Keratinocyte (primary cell): Measurements from ENCODE around the gene FBXL13. TPM values are rescaled to one million over a fixed set of nuclear protein-coding genes. Genes with fewer than 3 reads are reported as not detected.
"Not testable (repeated sequence)": the region's sequence is repeated elsewhere in the genome, so short reads cannot be mapped to it uniquely, and the experiment has no call there.

Experiments used
- DNase-seq: peaks from one replicate; pipeline ENCODE4 v3.0.0-alpha.2; 2011; ENCODE audit warnings: low read depth, missing footprints, low spot score
- FAIRE-seq: peaks from 2 replicates; lab custom pipeline; 2011; peaks lifted over from hg19 to GRCh38; lab: Jason Lieb, UNC
- H2AFZ ChIP-seq: 2 replicates; pipeline ENCODE4 v1.6.0; 2012; ENCODE audit warnings: low read length, control low read depth, inconsistent platforms; ENCODE audit not compliant: control insufficient read depth
- H3K27ac ChIP-seq: 2 replicates; pipeline ENCODE4 v1.5.1; 2011; ENCODE audit warnings: low read length; ENCODE audit not compliant: control insufficient read depth, insufficient read depth
- H3K27me3 ChIP-seq: 3 replicates; pipeline ENCODE4 v1.6.0; 2011; ENCODE audit warnings: low read length; ENCODE audit not compliant: control insufficient read depth, insufficient read depth; ENCODE audit errors: extremely low read depth
- H3K36me3 ChIP-seq, 2 experiments: 2 replicates in 1 of 2; 3 replicates in 1 of 2; pipeline ENCODE4 v1.5.1; 2011; ENCODE audit warnings: low read length in 2 of 2, mild to moderate bottlenecking in 1 of 2; ENCODE audit not compliant: control insufficient read depth in 2 of 2, insufficient read depth in 2 of 2; ENCODE audit errors: extremely low read depth in 1 of 2
- H3K4me1 ChIP-seq: 3 replicates; pipeline ENCODE4 v1.5.1; 2011; ENCODE audit warnings: low read length; ENCODE audit not compliant: control insufficient read depth, insufficient read depth; ENCODE audit errors: extremely low read depth
- H3K4me2 ChIP-seq: 3 replicates; pipeline ENCODE4 v1.6.0; 2011; ENCODE audit warnings: low read depth, low read length; ENCODE audit not compliant: control insufficient read depth, insufficient read depth; ENCODE audit errors: extremely low read depth
- H3K4me3 ChIP-seq, 3 experiments: fragments of 200-600 bp in 1 of 3; sonication (generic) in 1 of 3; 2 replicates in 2 of 3; 3 replicates in 1 of 3; pipeline ENCODE4 v1.5.1; 2011 to 2016; ENCODE audit warnings: low read length in 3 of 3, mild to moderate bottlenecking in 3 of 3, control low read depth in 2 of 3, inconsistent platforms in 1 of 3, low read depth in 1 of 3, mixed read lengths in 1 of 3, mixed run types in 1 of 3, moderate library complexity in 1 of 3; ENCODE audit not compliant: control insufficient read depth in 2 of 3, insufficient read depth in 2 of 3; ENCODE audit errors: extremely low read depth in 1 of 3
- H3K79me2 ChIP-seq: 2 replicates; pipeline ENCODE4 v1.6.0; 2012; ENCODE audit warnings: low read length; ENCODE audit not compliant: control insufficient read depth, insufficient read depth
- H3K9ac ChIP-seq: 3 replicates; pipeline ENCODE4 v1.6.0; 2011; ENCODE audit warnings: low read length; ENCODE audit not compliant: control insufficient read depth, insufficient read depth; ENCODE audit errors: extremely low read depth
- H3K9me1 ChIP-seq: 3 replicates; pipeline ENCODE4 v1.6.0; 2011; ENCODE audit warnings: low read length; ENCODE audit not compliant: control insufficient read depth, insufficient read depth; ENCODE audit errors: extremely low read depth
- H3K9me3 ChIP-seq: 2 replicates; pipeline ENCODE4 v1.5.1; 2012; ENCODE audit warnings: low read depth, low read length; ENCODE audit not compliant: control insufficient read depth
- H4K20me1 ChIP-seq: 3 replicates; pipeline ENCODE4 v1.6.0; 2011; ENCODE audit warnings: low read length; ENCODE audit not compliant: control insufficient read depth, insufficient read depth; ENCODE audit errors: extremely low read depth
- EZH2 ChIP-seq: IDR thresholded peaks from one replicate; pipeline ENCODE4 v1.6.1; 2012; ENCODE audit warnings: inconsistent platforms, mild to moderate bottlenecking, low read length, moderate library complexity
- dilution Hi-C: fragments of 300-500 bp; cut with MboI; formaldehyde crosslinking; loops from one replicate; pipeline ENCODE4 v1.7.0; 2020; ENCODE audit warnings: low sequenced_read_pairs; ENCODE audit not compliant: extremely low pct_ligation_motif_present
- polyA plus RNA-seq, 5 experiments: library from polyadenylated mRNA; depleted of rRNA in 3 of 5; stranded (reverse) in 3 of 5; stranded (forward) in 1 of 5; unstranded in 1 of 5; fragments of >200 nt; gene quantifications; 1 replicate in 1 of 5; 2 replicates in 3 of 5; 3 replicates in 1 of 5; pipeline versions ENCODE4 v1.2.1 to v1.2.3, GENCODE V29; 2011 to 2012; ENCODE audit warnings: missing spikeins in 2 of 5, low read depth in 1 of 5, low replicate concordance in 1 of 5
- TF ChIP-seq, protein P1 (sequence below), 3 experiments: IDR thresholded peaks in 1 of 3; conservative IDR thresholded peaks in 1 of 3; optimal IDR thresholded peaks in 1 of 3; 2 replicates in 2 of 3; 3 replicates in 1 of 3; pipeline versions ENCODE3 to v1.5.1; 2011; ENCODE audit warnings: low read length in 3 of 3, mild to moderate bottlenecking in 3 of 3, moderate library complexity in 2 of 3, control low read depth in 1 of 3, inconsistent platforms in 1 of 3; ENCODE audit not compliant: insufficient read depth in 2 of 3; ENCODE audit errors: extremely low read depth in 1 of 3

The FBXL13 gene
- polyA plus RNA-seq, 1 donor (not counting 4 experiments of a cell fraction or from before 2014, with no cell fraction given): 0.20 TPM

DNA sequence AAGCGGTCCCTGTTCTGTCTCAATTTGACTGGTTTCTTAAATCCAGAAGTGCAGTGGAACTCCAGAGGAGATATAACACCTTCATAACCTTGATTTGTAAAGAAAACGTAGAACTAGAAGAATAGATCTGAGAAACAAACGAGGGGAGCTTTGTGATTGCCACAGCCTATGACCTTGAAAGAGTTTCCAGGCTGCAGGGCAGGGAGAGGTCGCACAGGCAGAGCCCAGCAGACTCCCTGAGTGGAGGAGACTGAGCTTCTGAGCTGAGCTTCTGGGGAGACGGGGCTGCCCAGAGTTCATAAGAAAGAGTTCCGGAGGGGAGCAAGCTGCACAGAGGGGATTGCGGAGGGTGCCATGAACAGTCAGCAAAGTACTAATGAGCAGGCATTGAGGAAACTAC lies 268.0 kb downstream of the FBXL13 start:
- dilution Hi-C loops: no loop called here
- no peaks in the 10 kb centered on the region for H3K27me3 ChIP-seq
- H3K4me3 ChIP-seq: no peak overlapping the region
- H4K20me1 ChIP-seq: no peaks in the 10 kb centered on the region
- no peaks in the 10 kb centered on the region for H3K9me3 ChIP-seq
- no peaks in the 10 kb centered on the region for H3K36me3 ChIP-seq
- H3K4me1 ChIP-seq: no peaks in the 10 kb centered on the region
- H3K9ac ChIP-seq: no peak overlapping the region
- H3K9me1 ChIP-seq: no peaks in the 10 kb centered on the region
- TF ChIP-seq EZH2: no peak
- TF ChIP-seq, protein P1, sequence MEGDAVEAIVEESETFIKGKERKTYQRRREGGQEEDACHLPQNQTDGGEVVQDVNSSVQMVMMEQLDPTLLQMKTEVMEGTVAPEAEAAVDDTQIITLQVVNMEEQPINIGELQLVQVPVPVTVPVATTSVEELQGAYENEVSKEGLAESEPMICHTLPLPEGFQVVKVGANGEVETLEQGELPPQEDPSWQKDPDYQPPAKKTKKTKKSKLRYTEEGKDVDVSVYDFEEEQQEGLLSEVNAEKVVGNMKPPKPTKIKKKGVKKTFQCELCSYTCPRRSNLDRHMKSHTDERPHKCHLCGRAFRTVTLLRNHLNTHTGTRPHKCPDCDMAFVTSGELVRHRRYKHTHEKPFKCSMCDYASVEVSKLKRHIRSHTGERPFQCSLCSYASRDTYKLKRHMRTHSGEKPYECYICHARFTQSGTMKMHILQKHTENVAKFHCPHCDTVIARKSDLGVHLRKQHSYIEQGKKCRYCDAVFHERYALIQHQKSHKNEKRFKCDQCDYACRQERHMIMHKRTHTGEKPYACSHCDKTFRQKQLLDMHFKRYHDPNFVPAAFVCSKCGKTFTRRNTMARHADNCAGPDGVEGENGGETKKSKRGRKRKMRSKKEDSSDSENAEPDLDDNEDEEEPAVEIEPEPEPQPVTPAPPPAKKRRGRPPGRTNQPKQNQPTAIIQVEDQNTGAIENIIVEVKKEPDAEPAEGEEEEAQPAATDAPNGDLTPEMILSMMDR (optimal IDR thresholded peaks at IDR 0.05 in 1 of 3, IDR thresholded peaks at IDR 0.05 in 1 of 3, conservative IDR thresholded peaks at IDR 0.05 in 1 of 3; ENCODE audit: extremely low read depth in 1 of 3, insufficient read depth in 2 of 3, low read length in 3 of 3): no peak
- H3K79me2 ChIP-seq: no peaks in the 10 kb centered on the region
- DNase-seq: no peak
- H3K4me2 ChIP-seq: no peak overlapping the region
- H2AFZ ChIP-seq: no peak overlapping the region
- H3K27ac ChIP-seq: no peak overlapping the region
- FAIRE-seq: no peak

DNA sequence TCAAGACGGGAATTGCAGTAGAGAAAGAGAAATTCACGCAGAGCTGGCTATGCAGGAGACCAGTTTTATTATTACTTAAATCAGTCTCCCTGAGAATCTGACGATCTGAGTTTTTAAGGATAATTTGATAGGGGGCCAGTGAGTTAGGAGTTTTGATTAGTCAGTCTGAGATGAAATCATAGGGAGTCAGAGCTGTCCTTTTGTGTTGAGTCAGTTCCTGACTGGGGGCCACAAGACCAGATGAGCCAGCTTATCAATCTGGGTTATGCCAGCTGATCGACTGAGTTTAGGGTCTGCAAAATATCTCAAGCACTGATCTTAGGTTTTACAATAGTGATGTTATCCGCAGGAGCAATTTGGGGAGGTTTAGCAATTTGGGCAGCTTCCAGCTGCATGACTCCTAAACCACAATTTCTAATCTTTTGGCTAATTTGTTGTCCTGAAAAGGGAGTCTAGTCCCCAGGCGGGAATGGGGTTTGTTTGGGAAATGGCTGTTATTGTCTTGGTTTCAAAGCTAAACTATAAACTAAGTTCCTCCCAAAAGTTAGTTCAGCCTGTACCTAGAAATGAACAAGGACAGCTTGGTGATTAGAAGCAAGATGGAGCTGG lies 278.5 kb downstream of the FBXL13 start:
- H3K9me1 ChIP-seq, H3K27me3 ChIP-seq, H3K79me2 ChIP-seq, FAIRE-seq, H2AFZ ChIP-seq, H4K20me1 ChIP-seq, dilution Hi-C loops, H3K4me3 ChIP-seq, H3K9me3 ChIP-seq, H3K36me3 ChIP-seq, H3K4me2 ChIP-seq, H3K4me1 ChIP-seq, H3K27ac ChIP-seq, DNase-seq, H3K9ac ChIP-seq: not testable (repeated sequence)

DNA sequence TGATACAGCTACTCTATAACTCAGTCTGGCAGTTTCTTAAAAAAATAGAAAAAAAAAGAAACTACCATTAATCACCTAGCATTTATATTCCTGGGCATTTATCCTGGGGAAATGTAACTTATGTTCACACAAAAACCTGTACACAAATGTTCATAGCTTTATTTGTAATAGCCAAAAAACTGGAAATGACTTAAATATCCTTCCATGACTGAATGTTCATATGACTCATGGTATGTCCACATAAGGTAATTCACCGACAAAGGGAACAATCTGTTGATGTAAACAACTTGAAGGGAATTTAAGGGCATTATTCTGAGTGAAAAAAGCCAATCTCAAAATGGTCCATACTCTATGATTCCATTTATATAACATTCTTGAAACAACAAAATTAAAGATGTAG lies 280.0 kb downstream of the FBXL13 start:
- H3K4me2 ChIP-seq, H3K4me3 ChIP-seq, H3K4me1 ChIP-seq, H3K27ac ChIP-seq, H3K9me1 ChIP-seq, H3K36me3 ChIP-seq, H3K27me3 ChIP-seq, H3K79me2 ChIP-seq, H2AFZ ChIP-seq, H4K20me1 ChIP-seq, dilution Hi-C loops, H3K9ac ChIP-seq, H3K9me3 ChIP-seq, DNase-seq: not testable (repeated sequence)
- peak; percentile 29 for FAIRE-seq

DNA sequence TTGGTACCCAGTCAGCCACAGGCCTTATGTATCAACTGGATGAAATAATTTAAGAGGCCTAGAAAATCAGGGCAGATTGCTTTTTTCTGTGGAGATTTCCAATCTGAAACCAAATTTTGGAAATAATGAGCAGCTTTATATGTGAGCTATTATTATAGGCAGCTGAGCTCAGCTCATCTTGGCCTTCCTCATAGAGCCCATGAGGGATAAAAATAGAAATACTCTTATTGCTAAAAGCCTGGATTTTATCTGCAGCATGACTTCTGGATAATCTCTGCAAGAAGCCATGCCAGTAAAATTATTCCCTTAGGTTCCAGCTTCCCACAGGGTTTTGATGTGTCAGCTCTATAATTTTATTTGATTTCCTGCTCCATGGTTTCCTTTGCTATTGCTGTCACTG lies 282.8 kb downstream of the FBXL13 start:
- H3K27me3 ChIP-seq, H3K4me3 ChIP-seq, H3K9me1 ChIP-seq, DNase-seq, H3K79me2 ChIP-seq, H3K9me3 ChIP-seq, H3K9ac ChIP-seq, H3K4me1 ChIP-seq, H3K36me3 ChIP-seq, H2AFZ ChIP-seq, FAIRE-seq, dilution Hi-C loops, H4K20me1 ChIP-seq, H3K4me2 ChIP-seq, H3K27ac ChIP-seq: not testable (repeated sequence)
